Colonic mucosa (tissue), 4 donors: ENCODE results near the gene DOK3. TPM values are rescaled to one million over a fixed set of nuclear protein-coding genes. Genes with fewer than 3 reads are reported as not detected.

Experiments
- DNase-seq: peaks from one replicate; pipeline ENCODE4 v3.0.0-alpha.2; 2020
- H3K27ac ChIP-seq: fragments of 200-600 bp; one replicate; pipeline ENCODE4 v1.8.0; 2021
- H3K27me3 ChIP-seq: fragments of 200-600 bp; one replicate; pipeline ENCODE4 v1.8.0; 2021
- H3K36me3 ChIP-seq: fragments of 200-600 bp; one replicate; pipeline ENCODE4 v1.8.0; 2021
- H3K4me1 ChIP-seq: fragments of 200-600 bp; one replicate; pipeline ENCODE4 v1.8.0; 2021; ENCODE audit warnings: mild to moderate bottlenecking
- H3K4me3 ChIP-seq: fragments of 200-600 bp; one replicate; pipeline ENCODE4 v1.8.0; 2021
- H3K9ac ChIP-seq, 2 donors: one replicate each; pipeline ENCODE4 v1.7.0; 2013; ENCODE audit warnings: control low read depth in 2 of 2, low read depth in 2 of 2, low read length in 2 of 2
- H3K9me3 ChIP-seq: fragments of 200-600 bp; one replicate; pipeline ENCODE4 v1.8.0; 2021
- intact Hi-C: fragments of 100-400 bp; cut with DNase I; formaldehyde crosslinking; loops from one replicate; pipeline ENCODE4 v1.14.1; 2022
- total RNA-seq, 2 donors: library from RNA; stranded (reverse); fragmentation: NEBNext Ultra II Directional in 1 of 2; extraction: Animal tissue kit (Norgen Biotek cat#: 25700) in 1 of 2; gene quantifications; one replicate each; pipeline ENCODE4 v1.2.1, GENCODE V29; 2021
- TF ChIP-seq, protein P1 (sequence below): fragments of 200-600 bp; IDR thresholded peaks from one replicate; pipeline ENCODE4 v1.8.0; 2022; ENCODE audit warnings: antibody characterized with exemption, mild to moderate bottlenecking
- donor health status: healthy.
- donor health status: DM: no; HTN: no; CAD: no.
- donor health status: DM: no; HTN: no; CAD: no.

DOK3 gene
- total RNA-seq, 2 donors from 2014 or later = 4.1 to 8.9 TPM

- H3K36me3 ChIP-seq = peaks cover 16% of the 10 kb centered on the region
- H3K4me1 ChIP-seq = peaks cover 10% of the 10 kb centered on the region
- no peak overlapping the region for H3K9ac ChIP-seq
- DNase-seq = no peak
- H3K27me3 ChIP-seq = no peaks in the 10 kb centered on the region
- no peak overlapping the region for H3K4me3 ChIP-seq
- no peaks in the 10 kb centered on the region for H3K9me3 ChIP-seq
- TF ChIP-seq, protein P1, sequence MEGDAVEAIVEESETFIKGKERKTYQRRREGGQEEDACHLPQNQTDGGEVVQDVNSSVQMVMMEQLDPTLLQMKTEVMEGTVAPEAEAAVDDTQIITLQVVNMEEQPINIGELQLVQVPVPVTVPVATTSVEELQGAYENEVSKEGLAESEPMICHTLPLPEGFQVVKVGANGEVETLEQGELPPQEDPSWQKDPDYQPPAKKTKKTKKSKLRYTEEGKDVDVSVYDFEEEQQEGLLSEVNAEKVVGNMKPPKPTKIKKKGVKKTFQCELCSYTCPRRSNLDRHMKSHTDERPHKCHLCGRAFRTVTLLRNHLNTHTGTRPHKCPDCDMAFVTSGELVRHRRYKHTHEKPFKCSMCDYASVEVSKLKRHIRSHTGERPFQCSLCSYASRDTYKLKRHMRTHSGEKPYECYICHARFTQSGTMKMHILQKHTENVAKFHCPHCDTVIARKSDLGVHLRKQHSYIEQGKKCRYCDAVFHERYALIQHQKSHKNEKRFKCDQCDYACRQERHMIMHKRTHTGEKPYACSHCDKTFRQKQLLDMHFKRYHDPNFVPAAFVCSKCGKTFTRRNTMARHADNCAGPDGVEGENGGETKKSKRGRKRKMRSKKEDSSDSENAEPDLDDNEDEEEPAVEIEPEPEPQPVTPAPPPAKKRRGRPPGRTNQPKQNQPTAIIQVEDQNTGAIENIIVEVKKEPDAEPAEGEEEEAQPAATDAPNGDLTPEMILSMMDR = no peak
- intact Hi-C loops = loop anchor here (10.0 kb wide), 1 partner anchor 80 kb away; the partner anchor contains the start of gene TMED9
- no peak overlapping the region for H3K27ac ChIP-seq
Measured at GRCh38 chr5:177514541-177514940, 4.9 kb upstream of the DOK3 start.

- Histone ChIP-seq H3K36me3 (peaks cover 16% of the 10 kb centered on the region), H3K4me1 (peaks cover 10% of the 10 kb centered on the region), H3K9me3 (no peaks in the 10 kb centered on the region), H3K9ac (no peak overlapping the region), H3K4me3 (no peak overlapping the region), H3K27ac (no peak overlapping the region), H3K27me3 (no peaks in the 10 kb centered on the region)
- intact Hi-C loops = loop anchor here (10.0 kb wide), 1 partner anchor 81 kb away; the partner anchor contains the start of gene TMED9
- TF ChIP-seq, protein P1 = no peak
- no peak for DNase-seq
Measured at GRCh38 chr5:177513500-177513899, 3.9 kb upstream of the DOK3 start.

DNA sequence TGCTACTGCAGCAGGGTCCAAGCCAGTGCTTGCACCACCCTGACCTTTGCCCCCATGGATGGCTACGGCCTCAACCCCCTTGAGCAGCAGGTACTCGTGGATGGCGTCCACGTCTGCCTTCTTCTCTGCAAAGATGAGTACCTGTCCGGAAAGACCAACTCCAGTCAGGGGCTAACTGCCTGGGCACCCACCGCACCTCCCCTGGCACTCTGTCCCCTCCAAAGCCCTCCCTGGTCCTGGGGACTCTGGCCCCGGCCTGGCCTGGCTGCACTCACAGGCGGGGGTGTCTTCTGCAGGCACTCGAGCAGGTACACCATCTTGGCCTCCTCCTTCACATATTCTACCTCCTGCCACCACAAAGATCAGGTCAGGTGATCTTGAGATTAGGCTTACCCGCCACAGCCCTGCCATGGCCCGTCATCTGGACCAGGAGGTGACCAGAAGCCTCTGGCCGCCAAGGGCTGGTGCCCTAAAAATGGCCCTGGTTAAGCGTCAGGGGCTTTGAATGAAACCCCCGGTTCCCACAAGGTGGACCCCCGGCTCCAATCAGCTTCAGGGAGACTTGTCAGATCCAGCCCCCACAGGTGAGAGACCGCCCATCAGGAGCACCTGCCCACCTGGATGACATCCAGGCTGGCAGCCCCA is 3.2 kb upstream of the DOK3 start:
- intact Hi-C loops = loop anchor here (10.0 kb wide), 1 partner anchor 82 kb away; the partner anchor contains the start of gene TMED9
- TF ChIP-seq, protein P1 = no peak
- Histone ChIP-seq H3K27ac (no peak overlapping the region), H3K4me1 (peaks cover 10% of the 10 kb centered on the region), H3K9ac (no peak overlapping the region), H3K9me3 (no peaks in the 10 kb centered on the region), H3K4me3 (no peak overlapping the region), H3K27me3 (no peaks in the 10 kb centered on the region), H3K36me3 (peaks cover 16% of the 10 kb centered on the region)
- no peak for DNase-seq

DNA sequence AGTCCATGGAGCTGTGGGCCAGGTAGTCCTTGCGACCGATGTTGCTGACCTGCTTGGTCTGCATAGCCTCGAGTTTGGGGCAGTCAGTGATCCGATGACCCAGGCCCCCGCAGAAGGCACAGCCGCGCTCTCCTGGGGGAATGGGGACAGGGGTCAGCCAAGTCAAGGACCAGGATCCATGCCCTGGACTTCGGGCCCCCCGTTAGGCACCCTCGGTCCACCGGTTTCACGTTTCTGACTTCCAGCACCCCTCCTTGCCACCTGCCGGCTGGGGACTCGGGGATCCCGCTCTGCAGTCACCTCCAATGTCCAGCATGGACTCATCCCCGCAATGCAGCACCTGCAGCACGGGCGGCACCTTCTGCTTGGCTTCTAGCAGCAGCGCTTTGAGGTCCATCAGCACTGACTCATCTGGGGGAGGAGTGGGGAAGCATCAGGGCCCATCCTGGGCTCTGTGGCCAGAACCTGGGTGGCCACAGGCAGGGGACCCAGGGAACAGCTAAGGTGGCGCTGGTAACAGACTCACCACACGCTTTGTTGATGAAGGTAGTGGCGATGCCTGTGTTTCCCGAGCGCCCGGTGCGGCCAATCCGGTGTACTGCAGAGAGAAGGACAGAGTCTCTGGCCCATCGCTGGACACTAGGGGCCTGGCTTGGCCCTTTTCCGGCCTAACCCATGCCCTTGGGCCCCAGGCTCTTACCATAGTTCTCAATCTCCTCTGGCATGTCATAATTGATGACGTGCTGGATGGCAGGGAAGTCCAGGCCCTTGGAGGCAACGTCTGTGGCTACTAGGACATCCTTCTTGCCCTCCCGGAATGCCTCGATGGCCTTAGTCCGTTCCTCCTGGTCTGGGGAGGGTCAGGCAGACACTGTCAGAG is 2.4 kb upstream of the DOK3 start:
- no peak overlapping the region for H3K4me3 ChIP-seq
- H3K9me3 ChIP-seq = no peaks in the 10 kb centered on the region
- TF ChIP-seq, protein P1 = no peak
- DNase-seq = no peak
- H3K27ac ChIP-seq = no peak overlapping the region
- H3K4me1 ChIP-seq = peaks cover 10% of the 10 kb centered on the region
- H3K9ac ChIP-seq = no peak overlapping the region
- H3K27me3 ChIP-seq = no peaks in the 10 kb centered on the region
- peaks cover 16% of the 10 kb centered on the region for H3K36me3 ChIP-seq
- intact Hi-C loops = loop anchor here (10.0 kb wide), 1 partner anchor 83 kb away; the partner anchor contains the start of gene TMED9

- Histone ChIP-seq H3K4me1 (peaks cover 10% of the 10 kb centered on the region), H3K36me3 (peaks cover 16% of the 10 kb centered on the region), H3K27me3 (no peaks in the 10 kb centered on the region), H3K4me3 (no peak overlapping the region), H3K9me3 (no peaks in the 10 kb centered on the region), H3K9ac (no peak overlapping the region), H3K27ac (peak overlapping the region; percentile 40)
- intact Hi-C loops = loop anchor here (10.0 kb wide), 1 partner anchor 84 kb away; the partner anchor contains the start of gene TMED9
- DNase-seq = no peak
- TF ChIP-seq, protein P1 = no peak
Measured at GRCh38 chr5:177511181-177511580, 1.6 kb upstream of the DOK3 start.
